GM21367 (cell line): ENCODE data around the gene GRK3.
"Not testable (repeated sequence)": the region's sequence is repeated elsewhere in the genome, so short reads cannot be mapped to it uniquely, and the experiment has no call there.

Source experiments
- ATAC-seq: cut with Tn5 transposase; IDR thresholded peaks from one replicate; pipeline ENCODE4 v1.9.1; 2021; ENCODE audit not compliant: unreplicated experiment

Gene GRK3

GRCh38 chr22:25548866-25549464 is 15.5 kb upstream of the GRK3 start:
- no peak for ATAC-seq

GRCh38 chr22:25551396-25551795 is 13.1 kb upstream of the GRK3 start:
- ATAC-seq, result no peak

- ATAC-seq, result not testable (repeated sequence)
Observed at GRCh38 chr22:25552405-25552804, 12.1 kb upstream of the GRK3 start.

DNA sequence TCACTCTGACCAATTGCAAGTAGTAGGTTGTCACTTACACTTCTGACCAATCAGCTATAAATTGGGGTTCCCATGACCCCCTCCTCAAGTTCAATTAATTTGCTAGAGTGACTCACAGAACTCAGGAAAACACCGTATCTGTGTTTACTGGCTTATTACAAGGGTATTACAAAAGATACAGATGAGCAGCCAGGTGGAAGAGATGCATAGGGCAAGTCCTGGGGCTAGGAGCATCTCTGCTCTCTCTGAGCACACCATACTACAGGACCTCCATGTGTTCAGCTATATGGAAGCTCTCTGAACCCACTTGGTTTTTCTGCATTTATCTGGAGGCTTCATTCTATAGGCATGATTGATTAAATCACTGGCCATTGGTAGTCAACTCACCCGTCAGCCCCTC is 11.3 kb upstream of the GRK3 start:
- ATAC-seq, result no peak

GRCh38 chr22:25554238-25554671 is 10.2 kb upstream of the GRK3 start:
- no peak for ATAC-seq

DNA sequence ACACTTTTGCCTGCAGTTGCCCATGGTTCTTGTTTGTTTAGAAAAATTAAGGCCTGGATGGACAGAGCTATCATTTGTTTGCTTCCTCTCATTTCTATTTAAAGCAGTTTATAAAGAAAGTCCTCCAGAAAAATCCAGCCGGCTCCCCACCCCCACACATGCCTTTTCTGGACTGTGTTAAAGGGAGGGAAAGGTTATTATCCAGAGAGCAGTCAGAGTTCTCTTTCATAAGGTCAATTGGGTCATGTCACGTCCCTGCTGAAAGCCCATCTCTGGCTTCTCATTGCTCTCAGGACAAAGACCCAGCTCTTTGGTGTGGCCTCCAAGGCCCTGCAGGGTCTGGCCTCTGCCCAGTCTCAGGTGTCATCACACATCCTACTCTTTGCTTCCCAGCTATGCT is 9.8 kb upstream of the GRK3 start:
- ATAC-seq, result no peak

- ATAC-seq, result no peak
Observed at GRCh38 chr22:25555586-25555985, 8.9 kb upstream of the GRK3 start.

DNA sequence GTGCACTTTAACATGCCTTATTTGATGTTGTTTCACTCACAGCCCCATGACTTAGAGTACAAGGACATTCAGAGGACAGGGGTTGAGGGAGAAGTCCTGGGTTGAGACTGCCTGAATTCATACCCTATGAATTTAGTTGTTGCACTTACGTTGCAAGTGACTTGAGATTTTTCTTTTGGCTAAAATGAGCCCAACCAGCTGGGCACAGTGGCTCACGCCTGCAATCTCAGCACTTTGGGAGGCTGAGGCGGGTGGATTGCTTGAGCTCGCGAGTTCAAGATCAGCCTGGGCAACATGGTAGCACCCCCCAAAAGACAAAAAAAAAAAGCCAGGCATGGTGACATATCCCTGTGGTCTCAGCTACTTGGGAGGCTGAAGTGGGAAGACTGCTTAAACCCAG is 7.3 kb upstream of the GRK3 start:
- ATAC-seq, result no peak

GRCh38 chr22:25558341-25558740 is 6.1 kb upstream of the GRK3 start:
- ATAC-seq, result no peak

DNA sequence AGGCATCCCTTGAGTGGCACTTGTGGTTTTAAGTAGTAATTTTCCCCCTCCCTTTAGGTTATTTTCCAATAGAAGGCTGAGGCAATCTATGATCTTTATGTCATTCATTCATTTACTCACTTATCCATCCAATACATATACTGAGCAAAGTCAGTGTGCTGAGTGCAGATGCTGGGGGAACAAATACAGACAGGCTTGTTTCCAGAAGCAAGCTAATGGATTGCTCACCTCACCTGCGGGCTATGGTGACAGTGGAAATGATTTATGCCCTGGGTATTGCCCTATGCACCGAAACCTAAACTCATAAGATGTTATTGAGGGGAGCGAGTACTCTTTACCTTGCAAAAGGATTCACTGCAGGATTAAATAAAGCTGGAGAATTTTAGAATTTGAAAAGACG is 4.6 kb upstream of the GRK3 start:
- ATAC-seq, result not testable (repeated sequence)

DNA sequence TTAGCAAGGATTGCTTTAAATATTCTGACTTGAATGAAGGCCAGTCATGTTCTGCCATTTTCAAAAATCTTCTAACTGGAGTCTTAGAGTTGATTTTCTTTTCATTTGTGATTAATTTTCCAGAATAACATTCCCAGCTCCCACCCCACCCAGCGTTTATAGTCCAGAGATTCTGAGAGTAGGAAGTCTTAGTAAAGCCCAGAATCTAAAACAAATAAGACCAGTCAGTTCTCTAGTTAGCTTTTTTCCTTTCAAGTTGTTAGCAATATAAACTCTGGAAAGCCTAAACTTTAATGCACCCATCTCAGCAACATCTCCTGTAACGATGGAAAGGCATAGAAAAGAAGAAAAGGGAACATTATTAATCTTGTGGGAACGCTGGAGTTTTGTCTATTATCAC is 3.3 kb upstream of the GRK3 start:
- ATAC-seq, result not testable (repeated sequence)

DNA sequence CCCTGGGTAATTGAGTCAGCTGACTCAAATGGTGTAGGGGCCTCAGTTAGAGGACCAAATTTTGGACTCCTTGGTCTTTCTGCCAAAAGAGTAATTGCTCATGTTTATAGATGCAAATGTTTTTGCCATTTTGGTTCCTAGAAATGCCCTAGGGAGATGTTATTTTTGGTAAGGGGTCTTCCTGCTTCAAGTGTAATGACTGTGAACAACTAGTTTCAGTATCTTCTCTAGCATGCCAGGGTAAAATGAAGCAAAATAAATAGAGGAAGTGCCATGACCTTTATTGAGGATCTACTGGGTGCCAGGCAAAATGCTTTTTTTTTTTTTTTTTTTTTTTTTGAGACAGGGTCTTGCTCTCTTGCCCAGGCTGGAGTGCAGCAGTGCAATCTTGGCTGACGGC is 2.5 kb upstream of the GRK3 start:
- ATAC-seq, result not testable (repeated sequence)

GRCh38 chr22:25562966-25563760 is 1.3 kb upstream of the GRK3 start:
- ATAC-seq, result not testable (repeated sequence)

DNA sequence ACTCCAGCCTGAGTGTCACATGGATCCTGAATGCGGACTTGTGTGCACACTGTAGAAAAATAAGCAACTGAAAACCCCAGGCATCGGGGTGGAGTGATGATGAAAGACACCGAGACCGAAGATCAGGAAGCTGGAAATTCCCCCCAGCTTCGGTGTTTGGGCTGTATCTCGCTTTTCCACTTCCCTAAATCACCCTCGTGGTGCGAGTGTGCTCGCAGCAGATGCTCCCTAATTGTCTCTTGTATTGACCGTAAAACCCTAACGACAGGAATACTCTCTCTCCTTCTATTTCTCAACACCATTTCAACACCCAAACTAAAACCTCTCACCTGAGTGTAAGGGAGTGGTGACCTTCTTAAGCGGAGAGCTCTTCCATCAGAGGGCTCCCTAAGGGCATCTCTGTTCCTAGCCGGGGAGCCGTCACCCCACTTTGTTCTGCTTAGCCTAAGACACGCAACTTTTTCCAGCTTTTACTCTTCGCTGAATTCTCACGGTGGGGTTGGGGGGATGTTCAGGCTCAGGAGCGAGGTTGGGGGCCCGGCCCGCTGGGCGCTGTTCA is 635 bp upstream of the GRK3 start:
- ATAC-seq, result no peak

DNA sequence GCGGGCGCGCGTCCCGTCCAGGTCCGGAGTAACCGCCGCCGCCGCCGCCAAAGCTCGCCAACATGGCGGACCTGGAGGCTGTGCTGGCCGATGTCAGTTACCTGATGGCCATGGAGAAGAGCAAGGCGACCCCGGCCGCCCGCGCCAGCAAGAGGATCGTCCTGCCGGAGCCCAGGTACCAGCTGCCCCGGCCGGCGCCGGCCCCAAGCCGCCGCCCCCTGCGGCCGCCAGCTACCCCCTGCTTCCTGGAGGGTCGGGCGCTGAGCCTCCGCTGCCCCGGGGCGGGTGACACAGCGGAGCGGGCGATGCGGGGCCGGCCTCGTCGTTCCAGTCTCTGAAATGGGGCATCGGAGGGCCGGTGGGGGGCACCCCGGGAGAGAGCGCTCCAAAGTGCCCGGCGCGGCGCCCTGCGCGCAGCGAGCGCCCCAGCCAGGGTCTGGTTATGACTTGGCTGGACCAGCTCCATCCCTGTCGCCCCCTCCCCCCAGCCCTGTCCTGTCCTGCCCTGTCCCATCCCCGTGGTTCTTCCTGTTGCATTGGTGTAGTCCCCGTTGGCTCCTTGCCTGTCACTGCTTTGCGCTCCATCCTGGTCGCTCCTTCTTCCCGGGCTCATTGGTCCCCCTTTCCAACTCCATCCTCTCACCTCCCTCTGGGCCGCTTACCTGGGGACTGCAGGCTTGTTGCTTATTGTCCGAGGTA is 653 bp downstream of the GRK3 start:
- ATAC-seq, result no peak

DNA sequence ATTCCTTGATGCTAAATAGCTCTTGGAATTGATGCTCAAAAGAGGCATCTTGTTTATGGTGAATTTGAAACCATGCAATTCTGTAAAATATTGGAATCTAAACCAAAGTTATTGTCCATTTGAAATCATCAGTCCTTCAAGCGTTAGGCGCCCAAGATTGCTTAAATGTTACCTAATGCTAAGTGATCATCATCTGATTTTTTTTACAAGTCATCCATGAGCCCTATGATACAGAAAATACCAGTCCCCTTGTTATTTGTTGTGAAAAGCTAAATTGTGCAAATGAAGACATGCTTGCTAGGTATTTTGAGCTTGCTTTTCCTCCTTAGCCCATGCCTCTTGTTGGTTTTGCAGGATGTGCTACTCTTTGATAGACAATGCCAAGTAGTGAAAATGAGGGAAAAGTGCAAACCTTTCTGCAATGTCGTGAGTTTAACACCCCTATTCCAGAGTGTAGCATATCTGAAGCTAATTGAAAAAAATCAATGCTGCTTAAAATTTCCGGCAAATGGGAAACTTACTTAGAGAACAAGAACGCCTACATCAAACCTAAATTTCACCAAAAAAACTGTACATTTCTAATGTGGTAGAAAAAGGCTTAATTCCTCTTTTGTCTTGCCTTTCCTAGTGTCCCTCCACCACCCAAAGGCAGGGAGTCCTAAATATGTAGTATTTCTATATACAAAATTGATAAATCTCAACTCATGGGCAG is 1.9 kb downstream of the GRK3 start:
- no peak for ATAC-seq

GRCh38 chr22:25566898-25567235 is 2.4 kb downstream of the GRK3 start:
- ATAC-seq, result no peak

GRCh38 chr22:25567251-25567675 is 2.8 kb downstream of the GRK3 start:
- no peak for ATAC-seq

GRCh38 chr22:25568066-25568465 is 3.6 kb downstream of the GRK3 start:
- not testable (repeated sequence) for ATAC-seq

DNA sequence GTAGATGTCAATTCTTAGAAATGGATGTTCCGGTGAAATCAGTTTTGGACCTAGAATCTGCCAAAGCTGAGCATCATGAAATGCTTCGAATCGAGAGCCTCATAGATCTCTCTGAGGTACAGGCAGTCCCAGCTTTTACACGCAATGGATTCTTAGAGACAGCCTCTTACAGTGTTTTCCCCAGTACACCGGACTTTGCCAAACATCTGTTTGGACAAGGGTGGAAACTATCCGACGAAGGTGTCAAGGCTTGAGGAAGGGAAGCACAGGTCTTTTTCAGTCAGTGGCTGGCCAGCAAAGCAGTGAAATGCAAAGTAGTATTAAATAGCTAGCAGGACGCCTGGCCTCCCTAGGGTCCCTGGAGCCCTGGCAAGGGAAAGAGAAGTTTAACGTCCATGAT is 4.9 kb downstream of the GRK3 start:
- no peak for ATAC-seq

DNA sequence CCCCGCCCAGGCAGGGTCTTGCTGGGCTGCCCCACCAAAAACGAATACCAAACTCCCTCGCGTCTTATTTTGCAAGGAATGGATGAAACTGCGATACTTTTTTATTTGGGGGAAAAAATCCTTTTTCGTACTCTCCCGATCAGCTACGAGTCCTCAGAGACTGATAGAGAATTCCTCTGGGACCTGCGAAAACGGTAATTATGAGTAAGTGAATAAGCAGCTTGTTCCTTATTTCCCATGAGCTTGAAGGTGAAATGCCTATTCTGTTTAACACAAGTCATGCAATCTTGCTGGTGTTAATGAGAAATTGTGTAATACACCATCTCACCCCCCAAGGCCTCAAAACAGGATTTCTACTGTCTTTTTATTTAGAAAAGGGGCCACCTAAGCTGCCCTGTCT is 5.5 kb downstream of the GRK3 start:
- ATAC-seq, result no peak
